Non-pigmented ciliary epithelial cell (primary cell): ENCODE data around the gene CHST11.
A peak's percentile ranks its signal among the peaks of the same experiment; 100 is the strongest.
"Not testable (repeated sequence)": the region's sequence is repeated elsewhere in the genome, so short reads cannot be mapped to it uniquely, and the experiment has no call there.

Experiments used
- DNase-seq: peaks from one replicate; pipeline ENCODE4 v3.0.0-alpha.2; 2010; ENCODE audit warnings: low read depth

CHST11 gene

GRCh38 chr12:104764225-104765091 lies 307.7 kb downstream of the CHST11 start:
- no peak for DNase-seq

- DNase-seq = no peak
Observed at GRCh38 chr12:104767261-104767660, 310.5 kb downstream of the CHST11 start.

GRCh38 chr12:104768033-104768432 lies 311.3 kb downstream of the CHST11 start:
- no peak for DNase-seq

DNA sequence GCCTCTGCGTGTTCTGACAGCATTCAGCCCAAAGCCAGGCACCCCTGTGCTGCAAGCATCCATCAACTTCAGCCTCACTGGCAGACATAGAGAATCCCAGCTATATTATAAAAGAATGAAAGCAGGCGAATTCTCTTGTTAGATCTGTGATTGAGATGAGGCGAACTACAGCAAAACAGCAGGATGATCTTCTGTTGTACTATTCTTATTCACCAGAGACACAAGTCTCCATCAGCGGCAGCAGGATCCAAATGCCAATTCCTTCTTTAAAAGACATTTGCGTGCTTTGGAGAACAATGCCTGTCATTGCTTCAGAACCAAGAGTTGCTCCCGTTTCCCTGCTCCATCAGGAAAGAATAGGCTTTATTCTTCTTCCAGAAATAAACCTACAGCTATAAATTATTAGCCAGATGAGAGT lies 312.4 kb downstream of the CHST11 start:
- DNase-seq = no peak

DNA sequence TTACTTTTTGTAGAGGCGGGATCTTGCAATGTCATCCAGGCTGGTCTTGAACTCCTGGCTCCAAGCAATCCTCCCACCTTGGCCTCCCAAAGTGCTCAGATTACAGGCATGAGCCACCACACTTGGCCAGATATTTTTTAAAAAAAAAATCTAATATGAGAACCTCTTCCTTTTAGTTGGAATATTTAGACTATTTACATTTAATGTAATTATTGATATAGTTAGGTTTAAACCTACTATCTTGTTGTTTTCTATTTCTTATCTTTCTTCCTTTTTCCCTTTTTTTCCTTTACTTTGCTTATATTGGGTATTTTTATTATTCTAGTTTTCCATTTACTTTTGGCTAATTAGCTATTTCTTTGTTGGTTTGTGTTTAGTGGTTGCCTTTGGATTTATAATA lies 315.6 kb downstream of the CHST11 start:
- no peak for DNase-seq

GRCh38 chr12:104775731-104776231 lies 319.0 kb downstream of the CHST11 start:
- DNase-seq = no peak

DNA sequence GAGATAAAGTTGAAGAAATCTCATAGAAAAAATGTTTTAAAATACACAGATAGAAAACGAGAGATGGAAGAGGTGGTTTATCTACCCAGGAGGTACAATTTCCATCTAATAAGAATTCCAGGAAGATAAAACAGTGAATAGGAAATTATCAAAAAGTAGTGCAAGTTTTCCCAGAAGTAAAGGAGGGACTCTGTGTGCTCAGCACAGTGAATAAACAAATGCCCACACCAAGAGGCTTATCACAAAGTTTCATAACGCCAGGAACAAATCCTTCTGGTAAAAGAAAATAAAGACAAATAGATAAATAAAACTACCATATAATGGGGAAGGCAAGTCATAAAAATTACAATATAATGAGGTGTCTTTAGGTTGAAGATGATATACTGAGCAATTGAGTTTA lies 322.4 kb downstream of the CHST11 start:
- no peak for DNase-seq

DNA sequence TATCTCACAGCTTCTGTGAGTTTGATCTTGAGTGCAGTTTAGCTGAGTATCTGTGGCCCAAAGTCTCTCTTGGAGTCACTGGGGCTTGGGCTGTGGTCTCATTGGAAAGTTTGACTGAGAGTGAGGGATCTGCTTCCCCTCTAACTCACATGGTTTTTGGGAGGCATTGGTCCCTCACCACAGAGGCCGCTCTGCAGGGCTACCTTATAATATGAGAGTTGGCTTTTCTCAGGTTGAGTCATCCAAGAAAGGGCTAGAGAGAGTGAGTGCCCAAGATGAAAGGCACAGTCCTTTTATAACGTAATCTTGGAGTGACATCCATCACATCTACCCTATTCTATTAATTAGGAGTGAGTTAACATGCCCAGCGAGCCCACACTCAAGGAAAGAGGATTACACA lies 325.5 kb downstream of the CHST11 start:
- no peak for DNase-seq

DNA sequence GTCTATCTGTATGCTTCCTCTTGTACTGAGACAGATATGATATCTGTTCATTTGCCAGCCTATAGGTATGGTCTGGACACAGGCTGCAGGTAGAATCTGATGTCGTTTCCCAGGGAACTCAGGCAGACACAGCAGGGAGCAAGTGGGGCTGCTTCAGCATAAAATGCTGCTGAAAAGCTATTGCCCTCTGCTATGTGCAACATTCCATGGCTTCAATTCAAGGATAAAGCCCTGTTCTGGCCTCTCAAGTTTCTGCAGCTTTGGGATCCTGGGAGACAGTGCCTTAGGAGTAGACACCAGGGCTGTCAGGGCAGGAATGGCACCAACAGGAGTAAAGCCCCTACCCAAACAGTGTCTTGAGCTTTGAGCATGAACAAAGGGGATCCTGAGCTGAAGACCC lies 327.8 kb downstream of the CHST11 start:
- no peak for DNase-seq

GRCh38 chr12:104785886-104786285 lies 329.1 kb downstream of the CHST11 start:
- DNase-seq = no peak

- no peak for DNase-seq
Observed at GRCh38 chr12:104786352-104786751, 329.6 kb downstream of the CHST11 start.

DNA sequence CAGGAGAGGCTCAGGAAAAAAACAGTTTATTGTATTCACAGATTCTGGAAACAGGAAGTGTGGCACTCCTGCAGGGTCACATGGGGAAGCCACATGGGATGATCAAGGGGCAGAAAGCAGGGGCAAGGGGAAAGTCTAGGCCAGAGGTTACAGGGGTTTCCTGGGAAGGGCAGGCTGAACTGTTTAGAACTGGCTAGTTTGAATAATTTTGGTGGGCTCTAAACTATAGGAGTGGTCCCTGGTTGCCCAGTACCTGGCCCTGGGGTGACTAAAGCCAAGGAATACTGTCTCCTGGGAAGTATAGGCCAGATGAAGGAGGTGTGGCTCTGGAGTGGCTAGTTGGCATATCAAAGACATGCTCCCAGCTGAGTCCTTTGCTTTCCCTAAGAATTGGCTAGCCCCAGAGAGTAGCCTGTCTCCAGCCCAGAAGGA lies 332.1 kb downstream of the CHST11 start:
- DNase-seq = no peak

DNA sequence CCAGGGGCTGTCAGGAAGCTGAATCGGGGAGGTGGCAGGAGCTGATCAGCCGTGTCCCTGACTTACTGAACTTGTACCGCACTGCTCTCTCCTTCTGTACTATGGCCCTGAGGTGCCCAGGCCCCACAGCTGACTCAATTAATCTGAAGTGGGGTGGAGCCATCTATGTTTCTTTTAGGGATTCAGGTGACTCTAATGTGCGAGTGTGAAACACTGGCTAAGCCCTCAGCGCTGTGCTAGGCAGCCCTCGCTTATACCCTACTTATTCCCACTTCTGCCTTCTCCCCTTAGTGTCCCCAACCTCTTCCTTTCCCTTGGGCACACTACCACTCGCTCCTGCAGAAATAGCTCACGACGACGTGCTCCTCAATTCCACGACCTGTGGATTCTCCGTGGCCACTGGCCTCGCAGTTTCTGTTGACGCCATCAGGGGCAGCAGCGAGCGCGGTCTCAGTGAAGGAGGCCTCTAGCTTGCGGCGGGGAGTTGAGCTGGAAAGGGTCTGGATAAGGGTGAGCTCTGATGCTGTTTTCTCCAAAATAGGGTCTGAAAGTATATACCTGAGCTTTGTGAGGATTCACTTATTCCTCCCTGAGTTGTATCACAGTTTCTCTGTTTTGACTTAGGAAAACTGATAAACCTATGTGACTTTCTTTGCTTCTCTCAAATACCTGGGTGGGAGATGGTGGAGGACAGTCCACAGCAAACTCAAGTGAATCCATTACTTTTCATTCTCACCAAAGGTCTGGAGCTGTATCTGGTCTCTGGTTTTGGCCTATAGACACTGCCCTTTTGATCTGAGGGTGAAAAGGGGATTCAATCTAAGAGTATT lies 333.8 kb downstream of the CHST11 start:
- DNase-seq = no peak

- DNase-seq = peak; percentile 75
Observed at GRCh38 chr12:104792570-104792969, 335.8 kb downstream of the CHST11 start.

- no peak for DNase-seq
Observed at GRCh38 chr12:104793285-104793684, 336.5 kb downstream of the CHST11 start.

GRCh38 chr12:104793968-104794367 lies 337.2 kb downstream of the CHST11 start:
- DNase-seq = no peak

DNA sequence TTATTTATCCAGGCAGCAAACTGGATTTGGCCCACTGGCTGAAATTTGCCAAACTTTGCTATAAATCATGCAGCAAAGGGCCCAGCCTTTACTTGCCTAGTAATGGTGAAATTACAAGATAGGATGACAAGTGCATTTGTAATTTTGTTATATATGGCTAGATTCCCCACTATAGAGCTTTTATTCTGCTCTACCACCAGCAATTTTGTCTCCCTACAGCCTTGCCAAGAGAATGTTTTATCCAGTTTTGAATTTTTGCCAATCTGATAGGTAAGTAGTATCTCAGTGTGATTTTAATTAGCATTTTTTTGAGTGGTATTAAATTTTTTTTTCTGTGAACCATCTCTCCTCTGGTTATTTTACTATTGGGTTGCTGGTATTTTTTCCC lies 339.7 kb downstream of the CHST11 start:
- no peak for DNase-seq

DNA sequence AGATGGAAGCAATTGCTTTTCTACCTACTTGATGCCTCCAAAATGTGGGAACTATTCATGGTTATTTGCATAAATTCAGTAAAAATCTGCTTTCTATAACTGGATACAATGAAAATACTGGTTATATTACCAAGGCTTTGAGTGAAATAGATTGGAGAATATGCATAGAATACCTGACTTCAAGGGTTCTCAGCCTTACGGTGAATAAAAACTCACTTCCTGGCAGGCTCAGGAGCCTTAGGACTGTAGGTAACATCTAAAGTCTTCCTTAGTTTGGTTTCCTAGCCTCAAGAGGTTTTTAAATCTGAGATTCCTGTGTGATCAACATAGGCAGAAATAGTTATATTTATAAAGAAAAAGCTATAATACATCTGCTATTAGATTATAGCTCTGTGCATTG lies 342.7 kb downstream of the CHST11 start:
- no peak for DNase-seq

DNA sequence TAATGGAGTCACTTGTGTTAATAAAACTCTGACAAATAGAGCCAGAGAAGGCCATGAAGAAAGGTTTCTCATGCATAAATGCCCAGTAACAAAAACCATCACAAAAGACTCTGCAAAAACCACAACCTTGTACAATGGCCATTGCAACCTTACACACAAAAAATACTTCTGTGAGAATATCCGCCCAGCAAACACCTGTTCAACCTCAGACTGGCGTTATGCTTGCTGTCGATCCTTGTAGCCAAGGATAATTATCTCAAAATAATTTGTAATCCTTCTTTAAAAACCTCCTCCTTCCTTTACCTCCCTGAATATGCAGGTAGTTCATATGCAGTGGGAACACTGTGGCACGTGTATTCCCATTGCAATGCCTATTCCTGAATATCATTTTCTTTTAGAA lies 344.3 kb downstream of the CHST11 start:
- DNase-seq = no peak

- no peak for DNase-seq
Observed at GRCh38 chr12:104801427-104801826, 344.7 kb downstream of the CHST11 start.

DNA sequence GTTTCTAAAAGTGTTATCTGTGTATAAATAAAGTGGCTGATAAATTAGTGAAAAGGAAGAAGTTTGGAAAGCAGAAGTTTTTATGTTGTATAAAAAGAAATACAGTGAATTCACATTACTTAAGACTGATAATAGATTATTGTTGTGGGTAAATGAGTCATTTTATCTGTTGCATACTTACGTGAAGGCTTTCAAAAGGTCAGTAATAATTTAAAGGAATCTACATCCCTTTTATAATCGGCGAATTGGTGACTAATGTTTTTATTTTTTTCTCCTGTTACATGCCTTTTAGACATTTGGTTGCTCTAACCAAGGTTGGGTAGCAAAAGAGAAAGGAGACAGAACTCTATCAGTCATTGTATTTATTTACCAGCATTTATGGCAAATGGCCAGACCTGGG lies 345.5 kb downstream of the CHST11 start:
- DNase-seq = no peak

DNA sequence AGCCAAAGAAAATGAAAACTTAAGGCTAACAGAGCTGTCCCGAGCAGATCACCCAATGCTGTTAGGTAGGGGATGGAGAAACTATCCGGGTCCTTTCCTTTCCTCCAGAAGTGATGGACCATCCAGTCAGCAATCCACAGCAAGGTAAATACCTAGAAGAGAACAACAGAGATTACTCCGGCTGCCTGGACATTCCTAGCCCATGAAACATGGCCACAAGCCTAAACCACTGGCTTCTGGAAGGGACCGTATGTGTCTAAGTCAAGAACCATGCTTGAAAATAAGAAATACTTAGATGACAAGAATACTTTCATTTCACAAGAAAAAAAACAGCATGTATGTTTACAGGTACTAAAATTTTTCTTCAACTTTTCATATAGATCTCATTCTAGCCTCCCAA lies 348.4 kb downstream of the CHST11 start:
- peak; percentile 48 for DNase-seq

- DNase-seq = not testable (repeated sequence)
Observed at GRCh38 chr12:104806194-104806593, 349.4 kb downstream of the CHST11 start.
